ENCODE measurements around the gene FKBP5. TPM values are rescaled to one million over a fixed set of nuclear protein-coding genes. Genes with fewer than 3 reads are reported as not detected.

The FKBP5 gene
- total RNA-seq, 2 experiments from 2014 or later: 65.1 to 66.9 TPM

DNA sequence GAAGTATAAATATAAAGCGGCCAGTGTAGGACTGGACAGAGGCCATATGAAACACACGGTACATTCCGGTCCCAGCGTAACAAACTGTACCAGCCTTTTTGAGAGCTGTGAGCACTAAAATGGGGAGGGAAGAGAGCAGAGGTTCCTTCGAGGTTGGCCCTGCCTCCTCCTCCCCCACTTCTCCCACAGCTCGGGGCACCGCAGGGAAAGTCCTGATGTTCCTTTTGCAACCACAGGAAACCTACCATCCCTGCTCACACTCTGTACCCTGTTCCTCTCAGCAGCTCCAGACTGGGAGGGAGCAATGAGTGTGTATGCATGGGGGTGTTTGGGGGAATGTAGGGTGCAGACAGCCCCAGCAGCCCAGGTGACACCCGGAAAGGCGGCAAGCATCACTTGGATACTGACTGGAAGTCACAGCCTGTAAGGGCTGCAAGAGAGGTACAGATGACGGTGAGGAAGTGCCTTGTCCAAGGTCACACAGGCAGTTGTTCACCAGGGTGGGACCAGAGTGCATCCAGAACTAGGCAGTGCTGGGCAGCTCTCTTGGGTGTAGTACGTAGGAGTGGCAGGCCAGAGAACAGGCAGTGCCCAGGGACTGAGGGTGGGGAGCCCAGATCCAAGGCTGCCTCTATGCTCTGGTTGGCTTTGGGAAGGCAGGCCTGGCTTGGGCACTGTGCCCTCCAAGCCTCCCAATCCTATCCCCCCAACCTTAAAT, 37.2 kb upstream of the FKBP5 start:
- POLR2A ChIA-PET: interaction anchor here (0.7 kb wide), 1 partner anchor 326 kb away, joined by 3 read pairs; no protein-coding TSS in a partner anchor
- CTCF ChIA-PET: interaction anchor here (0.8 to 2.5 kb wide), 4 partner anchors 11 to 15 kb away, joined by 3 to 12 read pairs (median 4); partner anchors contain the start of gene ARMC12

DNA sequence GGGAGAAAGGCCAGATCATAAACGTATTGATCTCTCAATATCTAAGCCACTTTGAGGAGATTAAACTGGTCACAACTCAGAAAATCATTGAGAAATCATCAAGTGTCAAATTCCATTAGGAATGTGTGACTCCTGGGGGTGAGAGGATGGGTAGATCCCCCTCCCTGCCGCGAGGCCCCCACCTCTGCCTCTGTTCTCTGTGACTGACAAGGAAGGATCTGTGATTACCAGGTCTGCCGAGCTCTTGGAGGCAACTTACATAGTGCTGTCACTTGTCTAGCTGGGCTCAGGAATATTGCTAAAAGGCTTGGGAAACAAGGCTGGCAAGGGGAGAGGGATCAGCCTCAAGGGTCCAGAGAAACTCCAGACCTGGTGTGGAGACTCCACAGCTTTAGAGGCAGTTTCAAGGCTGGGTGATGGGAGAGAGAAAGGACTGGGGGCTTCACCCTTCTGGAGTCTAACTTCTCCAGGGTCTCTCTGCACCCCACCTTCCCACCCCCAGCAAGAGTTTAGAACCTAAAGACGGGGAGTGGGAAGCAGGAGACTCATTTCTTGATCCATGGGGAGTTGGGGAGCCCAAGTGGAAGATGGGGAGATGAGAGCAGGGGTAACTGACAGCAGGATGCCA, 36.5 kb upstream of the FKBP5 start:
- POLR2A ChIA-PET: no interaction called here
- CTCF ChIA-PET: interaction anchor here (0.8 to 2.5 kb wide), 2 partner anchors 11 kb away, joined by 3 to 12 read pairs; partner anchors contain the start of gene ARMC12

DNA sequence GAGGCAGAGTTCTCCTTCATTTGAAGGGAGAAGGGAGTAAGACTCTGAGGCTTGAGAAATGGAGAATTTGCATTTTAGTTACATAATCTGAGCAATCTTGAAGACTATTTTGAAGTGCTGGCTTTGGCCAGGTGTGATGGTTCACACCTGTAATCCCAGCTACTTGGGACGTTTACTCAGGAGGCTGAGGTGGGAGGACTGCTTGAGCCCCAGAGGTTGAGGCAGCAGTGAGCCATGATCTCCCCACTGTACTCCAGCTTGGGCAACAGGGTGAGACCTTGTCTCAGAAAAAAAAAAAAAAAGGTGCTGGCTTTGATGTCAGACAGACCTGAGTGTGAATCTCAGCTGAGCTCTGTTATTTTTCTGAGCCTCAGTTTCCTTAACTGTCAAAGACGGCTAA, 35.8 kb upstream of the FKBP5 start:
- ChIA-PET CTCF (interaction anchor here (2.5 kb wide), 1 partner anchor 12 kb away, joined by 12 read pairs; the partner anchor contains the start of gene ARMC12), POLR2A (no interaction called here)

DNA sequence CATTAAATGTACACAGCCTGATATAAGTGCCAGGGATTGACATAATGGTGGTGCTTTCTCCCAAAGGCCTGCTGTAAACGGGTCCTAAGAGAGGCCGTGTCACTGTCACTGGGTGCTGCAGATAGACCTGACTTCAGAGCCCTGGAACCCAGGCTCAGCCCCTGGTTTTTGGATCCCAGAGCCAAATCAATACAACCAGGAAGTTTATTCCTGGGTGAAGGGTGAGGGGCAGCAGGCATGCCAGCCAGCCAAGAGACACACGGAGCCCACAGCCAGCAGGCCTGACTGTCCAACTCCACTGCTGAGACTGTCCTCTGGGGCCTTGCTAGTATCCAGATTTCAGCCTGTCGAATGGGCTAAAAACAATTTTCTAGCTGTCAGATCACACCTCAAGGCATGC, 35.3 kb upstream of the FKBP5 start:
- ChIA-PET CTCF (interaction anchor here (2.5 kb wide), 1 partner anchor 12 kb away, joined by 12 read pairs; the partner anchor contains the start of gene ARMC12), POLR2A (no interaction called here)

DNA sequence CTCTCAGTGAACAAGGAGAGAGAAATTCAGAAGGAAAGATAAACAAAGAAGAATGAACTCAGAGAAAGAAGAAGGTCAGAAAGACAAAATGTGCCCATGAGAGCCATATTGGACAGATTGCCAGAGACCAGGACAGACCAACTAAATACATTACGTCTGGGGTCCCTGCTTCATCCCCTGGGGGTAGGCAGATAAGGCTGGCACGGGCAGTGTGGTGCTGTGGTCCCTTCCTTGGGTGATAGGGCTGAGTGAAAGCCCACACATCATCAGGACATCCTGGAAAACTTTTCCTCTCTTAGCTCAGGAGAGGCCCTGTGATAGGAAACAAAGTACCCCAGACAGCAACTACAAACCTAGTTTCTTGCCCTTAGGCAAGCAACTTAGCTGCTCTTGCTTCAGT, 34.9 kb upstream of the FKBP5 start:
- CTCF ChIA-PET: interaction anchor here (2.5 kb wide), 1 partner anchor 13 kb away, joined by 12 read pairs; the partner anchor contains the start of gene ARMC12
- POLR2A ChIA-PET: no interaction called here

DNA sequence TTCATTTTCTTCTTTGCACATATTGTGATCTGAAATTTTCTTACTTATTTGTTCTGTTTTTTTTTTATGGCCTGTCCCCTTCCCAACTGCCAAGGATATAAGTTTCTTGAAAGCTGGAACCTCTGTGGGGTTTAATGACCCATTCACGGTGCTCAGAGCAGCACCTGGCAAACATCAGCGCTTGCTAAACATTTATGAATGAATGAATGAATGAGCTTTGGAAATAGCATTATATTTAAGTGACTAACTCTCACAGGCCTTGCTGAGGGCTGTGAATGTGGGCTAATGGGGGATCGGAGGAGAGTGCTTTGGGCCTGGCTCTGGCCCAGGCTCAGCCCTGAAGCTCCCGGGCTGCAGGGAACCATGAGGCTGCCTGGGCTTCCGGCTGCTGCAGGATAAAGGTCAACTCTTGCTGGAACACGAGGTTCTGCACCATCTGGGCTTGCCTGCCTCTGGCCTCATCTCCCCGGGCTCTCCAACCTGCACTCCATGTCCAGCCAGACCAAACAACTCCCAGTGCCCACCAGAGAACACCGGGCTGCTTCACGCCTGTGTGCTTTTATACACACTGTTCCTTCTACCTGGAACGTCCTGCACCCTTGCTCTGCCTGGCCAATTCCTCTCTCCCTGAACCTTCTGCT, 33.5 kb upstream of the FKBP5 start:
- CTCF ChIA-PET: interaction anchor here (1.9 kb wide), 1 partner anchor 14 kb away, joined by 8 read pairs; the partner anchor contains the start of gene ARMC12
- POLR2A ChIA-PET: interaction anchor here (1.0 kb wide), 1 partner anchor 33 kb away, joined by 3 read pairs; the partner anchor contains the start of gene FKBP5

DNA sequence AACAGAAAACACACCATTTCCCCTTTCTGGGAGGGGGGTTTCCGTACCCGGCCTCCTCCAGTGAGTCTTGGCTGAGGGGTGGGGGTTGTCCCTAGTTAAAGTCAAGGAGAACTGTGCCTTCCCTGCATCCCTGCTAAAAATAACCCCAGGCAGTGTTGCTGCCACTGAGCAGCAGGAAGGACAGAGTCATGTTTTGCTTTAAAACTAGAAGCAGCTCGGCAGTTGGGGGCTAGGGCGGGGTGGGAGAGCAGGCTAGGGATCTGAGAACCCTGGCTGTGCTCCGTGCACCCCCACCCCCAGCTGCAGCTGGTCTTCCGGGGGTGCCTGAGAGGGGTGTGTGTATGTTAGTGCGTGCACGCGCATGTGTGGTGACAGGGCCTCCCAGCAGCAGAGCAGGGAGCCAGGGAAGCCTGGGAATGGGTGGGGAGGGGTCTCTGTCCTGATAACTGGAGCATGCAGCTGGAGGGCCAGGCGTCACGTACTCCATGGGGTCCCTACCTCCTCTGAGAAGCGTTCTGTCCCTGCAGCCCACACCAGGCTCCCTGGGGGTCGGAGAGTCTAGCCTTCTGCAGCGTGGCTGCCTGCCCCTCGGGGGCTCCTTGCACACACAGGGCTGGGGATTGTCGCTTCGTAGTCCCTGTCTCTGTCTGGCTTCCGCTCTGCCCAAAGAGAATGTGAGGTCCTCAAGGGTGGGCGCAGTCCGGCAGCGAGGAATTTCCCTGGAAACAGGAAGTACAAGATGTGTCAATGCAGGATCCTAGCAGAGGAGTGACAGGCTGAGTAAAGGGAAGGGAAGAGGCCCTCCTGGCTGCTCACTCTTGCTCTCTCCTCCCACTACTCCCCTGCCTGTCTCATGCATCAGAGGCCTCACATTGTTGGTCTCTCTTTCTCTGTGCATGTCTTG, 31.4 kb upstream of the FKBP5 start:
- ChIA-PET CTCF (interaction anchor here (0.7 kb wide), 1 partner anchor 154 kb away, joined by 3 read pairs; no protein-coding TSS in a partner anchor), POLR2A (no interaction called here)

DNA sequence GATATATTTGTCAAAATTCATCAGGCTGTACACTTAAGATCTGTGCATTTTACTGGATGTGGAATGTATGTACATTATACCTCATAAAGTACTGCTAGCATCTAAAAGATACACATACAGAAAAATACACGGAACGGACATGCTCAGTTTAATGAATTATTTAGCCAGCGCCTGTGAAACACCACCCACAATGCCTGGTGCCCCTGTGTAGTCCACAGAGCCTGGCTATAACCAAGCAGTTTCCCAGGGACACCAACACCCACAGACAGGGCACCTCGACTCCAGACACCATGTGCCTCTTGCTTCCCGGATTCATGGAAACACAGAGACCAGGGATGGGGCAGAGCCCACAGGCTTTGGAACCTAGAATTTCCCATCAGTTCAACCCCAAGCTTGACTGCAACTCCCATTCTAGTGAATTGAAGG, 30.7 kb upstream of the FKBP5 start:
- ChIA-PET CTCF (no interaction called here), POLR2A (interaction anchor here (2.2 kb wide), 1 partner anchor 8 kb away, joined by 7 read pairs; no protein-coding TSS in a partner anchor)

DNA sequence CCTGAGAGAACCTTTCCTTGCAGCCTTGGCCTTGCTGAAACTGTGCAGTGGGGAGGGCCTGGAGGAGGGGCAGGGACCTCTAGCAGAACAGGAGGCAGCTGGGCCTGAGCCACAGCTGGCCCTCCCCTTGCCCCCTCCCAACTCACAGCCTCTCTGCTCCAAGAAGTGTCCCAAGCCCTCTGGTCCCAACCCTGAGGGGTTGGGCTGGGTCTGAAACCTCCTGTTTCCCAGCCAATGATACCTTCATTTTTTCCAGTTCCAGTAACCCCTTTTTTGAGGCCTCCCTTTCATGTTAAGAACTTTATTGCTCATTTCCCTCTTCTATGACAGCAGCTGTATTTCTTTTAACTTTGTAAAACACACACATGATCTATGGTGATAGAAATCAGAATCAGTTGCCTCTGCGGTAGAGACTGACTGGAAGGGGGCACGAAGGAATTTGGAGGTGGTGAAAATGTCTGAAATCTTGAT, 30.2 kb upstream of the FKBP5 start:
- ChIA-PET POLR2A (interaction anchor here (0.6 to 2.2 kb wide), 3 partner anchors 8 to 46 kb away, joined by 4 to 7 read pairs (median 6); no protein-coding TSS in a partner anchor), CTCF (no interaction called here)

DNA sequence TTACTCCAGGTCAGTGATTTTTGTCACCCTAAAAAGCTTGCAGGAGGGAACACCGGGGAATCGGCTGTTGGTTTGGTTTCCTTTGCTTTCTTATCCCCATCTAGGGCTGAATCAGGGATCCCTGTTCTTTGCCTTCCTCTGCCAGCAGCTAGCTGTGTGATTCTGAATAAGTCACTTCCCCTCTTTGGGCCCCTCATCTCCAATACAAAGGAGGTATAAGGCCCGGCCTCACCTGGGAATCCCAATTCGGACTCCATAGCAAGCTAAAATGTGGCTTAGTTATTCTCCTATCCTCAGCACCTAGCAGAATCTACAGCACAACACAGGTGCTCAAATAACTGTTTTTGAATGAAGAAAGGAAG, 29.6 kb upstream of the FKBP5 start:
- POLR2A ChIA-PET: interaction anchor here (0.6 to 2.2 kb wide), 3 partner anchors 9 to 46 kb away, joined by 4 to 7 read pairs (median 6); no protein-coding TSS in a partner anchor

DNA sequence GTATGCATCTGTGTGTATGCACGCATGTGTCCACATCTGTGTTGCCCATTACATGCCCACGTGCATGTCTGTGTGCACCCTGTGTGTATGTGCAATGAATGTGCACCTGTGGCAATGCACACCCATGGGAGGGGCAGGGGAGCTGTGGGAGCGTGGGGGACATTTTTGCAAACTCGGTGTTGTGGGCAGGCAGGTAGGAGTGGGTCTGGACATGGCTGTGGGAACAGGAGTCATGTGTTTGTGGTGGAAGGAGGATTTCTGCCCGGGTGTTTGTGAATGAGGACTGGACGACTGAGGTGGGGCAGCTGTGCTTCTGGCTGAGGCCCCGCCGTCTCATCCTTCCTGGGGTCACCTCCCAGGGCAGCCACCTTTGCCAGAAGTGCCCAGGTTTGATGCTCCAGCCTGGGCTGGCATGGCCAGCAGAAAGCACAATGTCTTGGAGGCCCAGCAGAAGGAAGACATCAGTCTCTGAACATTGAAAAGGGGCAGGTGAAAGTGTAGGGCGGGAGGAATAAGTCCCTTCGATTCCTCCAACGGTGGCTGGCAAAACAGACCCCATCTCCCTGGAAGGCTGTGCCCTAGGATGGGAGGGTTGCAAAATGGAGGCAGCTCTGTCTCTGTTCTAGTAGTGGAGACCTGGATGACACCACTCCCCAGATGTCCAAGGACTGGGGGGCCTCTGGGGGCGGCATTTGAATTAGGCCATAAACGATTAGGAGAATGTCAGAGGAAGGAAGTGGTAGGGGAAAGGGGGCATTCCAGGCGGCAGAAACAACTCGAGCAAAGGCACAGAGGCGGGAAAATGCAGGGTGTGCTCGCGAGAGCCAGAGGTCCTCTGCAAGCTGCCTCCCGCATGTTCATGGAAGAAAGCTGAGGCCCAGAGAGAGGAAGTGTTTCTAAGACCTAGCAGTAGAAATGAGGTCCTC, 29.0 kb upstream of the FKBP5 start:
- ChIA-PET CTCF (interaction anchor here (1.9 kb wide), 1 partner anchor 10 kb away, joined by 7 read pairs; no protein-coding TSS in a partner anchor), POLR2A (interaction anchor here (1.4 to 2.2 kb wide), 2 partner anchors 10 to 14 kb away, joined by 6 to 7 read pairs; no protein-coding TSS in a partner anchor)

More for the DNA sequence above, 29.6 kb upstream of the FKBP5 start:
- CTCF ChIA-PET: no interaction called here

DNA sequence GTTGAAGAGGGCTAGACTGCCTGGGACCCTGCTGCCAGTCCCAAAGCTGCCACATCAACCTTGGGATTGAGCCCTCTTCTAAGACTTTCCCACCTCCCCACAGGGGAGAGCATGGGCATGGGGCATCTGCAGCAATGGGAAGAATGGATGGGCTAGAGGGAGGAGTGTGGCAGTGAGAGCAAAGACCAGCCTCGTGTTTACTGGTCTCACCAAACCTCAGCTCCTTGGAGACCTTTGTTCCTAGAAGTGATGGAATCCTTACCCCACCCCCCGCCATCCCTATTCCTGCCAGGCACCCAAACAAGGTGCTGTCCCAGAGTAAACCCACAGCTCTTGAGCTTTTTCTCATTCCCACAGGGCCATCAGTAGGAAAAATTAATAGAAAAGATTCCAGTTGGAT, 28.1 kb upstream of the FKBP5 start:
- POLR2A ChIA-PET: interaction anchor here (0.5 kb wide), 1 partner anchor 245 kb away, joined by 3 read pairs; no protein-coding TSS in a partner anchor

DNA sequence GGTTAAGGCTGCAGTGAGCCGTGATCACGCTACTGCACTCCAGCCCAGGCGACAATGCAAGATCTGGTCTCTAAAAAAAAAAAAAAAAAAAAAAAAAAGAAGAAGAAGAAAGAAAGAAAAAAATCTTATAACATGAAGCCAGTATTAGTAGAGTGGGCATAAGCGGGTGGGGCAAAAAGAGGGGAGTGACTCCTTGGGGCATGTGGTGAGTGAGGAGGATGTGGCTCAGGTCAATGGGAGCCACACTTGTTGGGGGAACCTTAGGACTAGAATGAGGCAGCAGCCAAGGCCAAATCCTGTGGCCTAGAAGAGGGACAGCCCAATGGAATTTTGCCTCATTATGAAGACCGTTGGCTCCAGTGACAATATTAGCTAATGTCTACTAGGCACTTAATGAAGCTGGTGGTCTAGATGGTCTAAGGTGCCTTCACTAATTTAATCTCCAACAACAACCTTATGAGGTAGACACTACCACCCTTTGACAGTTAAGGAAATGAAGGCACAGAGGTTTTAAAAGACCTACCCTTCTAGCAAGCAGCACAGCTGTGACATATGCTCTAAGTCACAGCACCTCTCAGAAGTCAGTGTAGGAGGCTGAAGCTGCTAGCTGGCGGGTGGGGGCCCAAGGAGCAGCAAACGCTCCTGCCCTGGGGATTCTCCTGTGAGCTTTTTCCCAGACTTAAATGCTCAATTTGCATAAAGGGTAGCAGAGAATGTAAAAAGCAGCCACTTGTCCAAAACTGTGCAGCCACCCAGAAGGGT, 24.5 kb upstream of the FKBP5 start:
- POLR2A ChIA-PET: no interaction called here
- CTCF ChIA-PET: interaction anchor here (1.2 to 1.6 kb wide), 2 partner anchors 13 to 24 kb away, joined by 3 to 4 read pairs; partner anchors contain the start of gene ARMC12

More for the DNA sequence above, 28.1 kb upstream of the FKBP5 start:
- CTCF ChIA-PET: interaction anchor here (0.8 to 1.9 kb wide), 2 partner anchors 11 to 14 kb away, joined by 3 to 7 read pairs; no protein-coding TSS in a partner anchor

DNA sequence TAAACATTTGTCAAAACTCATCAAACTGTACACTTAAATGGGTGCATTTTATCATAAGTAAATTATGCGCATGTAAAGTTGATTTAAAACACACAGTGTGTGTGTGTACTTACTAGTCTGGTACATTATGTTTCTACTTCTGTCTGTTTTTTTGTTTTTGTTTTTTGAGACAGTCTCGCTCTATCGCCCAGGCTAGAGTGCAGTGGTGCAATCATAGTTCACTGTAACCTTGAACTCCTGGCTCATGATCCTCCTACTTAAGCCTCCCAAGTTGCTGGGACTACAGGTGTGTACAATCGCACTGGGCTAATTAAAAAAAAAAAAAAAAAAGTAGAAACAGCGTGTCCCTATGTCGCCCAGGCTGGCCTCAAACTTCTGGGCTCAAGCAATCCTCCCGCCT, 23.0 kb upstream of the FKBP5 start:
- ChIA-PET POLR2A (interaction anchor here (0.6 to 2.4 kb wide), 3 partner anchors 16 to 415 kb away, joined by 3 to 9 read pairs (median 3); no protein-coding TSS in a partner anchor), CTCF (no interaction called here)

DNA sequence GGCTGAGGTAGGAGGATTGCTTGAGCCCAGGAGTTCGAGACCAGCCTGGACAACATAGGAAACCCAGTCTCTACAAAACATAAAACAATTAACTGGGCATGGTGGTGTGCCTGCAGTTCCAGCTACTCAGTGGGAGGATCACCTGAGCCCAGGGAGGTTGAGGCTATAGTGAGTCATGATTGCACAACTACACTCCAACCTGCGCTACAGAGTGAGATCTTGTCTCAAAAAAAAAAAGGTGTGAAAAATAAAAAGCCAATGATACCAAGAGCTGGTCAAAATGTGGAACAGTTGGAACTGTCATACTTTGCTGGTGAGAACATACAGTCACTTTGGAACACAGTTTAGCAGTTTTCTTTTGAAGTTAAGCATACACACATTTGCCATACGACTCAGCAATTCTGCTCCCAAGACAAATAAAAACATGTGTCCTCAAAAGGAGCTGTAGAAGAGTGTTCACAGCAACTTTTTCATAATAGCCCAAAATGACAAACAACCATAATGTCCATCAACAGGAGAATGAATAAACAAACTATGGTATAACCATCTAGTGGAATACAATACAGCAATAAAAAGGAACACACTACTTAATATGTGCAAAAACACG, 21.6 kb upstream of the FKBP5 start:
- ChIA-PET POLR2A (interaction anchor here (0.6 to 2.4 kb wide), 5 partner anchors 18 to 404 kb away, joined by 3 to 9 read pairs (median 4); no protein-coding TSS in a partner anchor), CTCF (interaction anchor here (0.6 to 1.5 kb wide), 9 partner anchors 16 to 187 kb away, joined by 3 to 8 read pairs (median 4); partner anchors contain the start of gene FKBP5)

DNA sequence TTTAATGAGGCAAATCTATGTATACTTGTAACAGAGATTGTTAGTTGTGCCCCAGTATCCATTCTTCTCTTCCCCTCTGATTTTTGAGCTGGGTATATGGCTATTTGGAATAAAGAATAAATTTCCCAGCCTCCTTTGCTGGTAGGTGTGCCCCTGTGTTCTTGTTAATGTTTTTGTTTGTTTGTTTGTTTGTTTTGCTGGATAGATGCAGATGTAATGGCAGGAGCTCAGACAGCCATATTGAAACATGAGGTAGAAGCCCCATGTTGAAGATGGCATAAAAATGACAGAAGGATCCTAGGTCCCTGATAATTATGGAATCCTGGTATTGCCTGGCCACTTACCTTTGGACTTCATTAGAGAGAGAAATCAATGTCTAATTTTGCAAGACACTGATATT, 19.9 kb upstream of the FKBP5 start:
- CTCF ChIA-PET: no interaction called here
- POLR2A ChIA-PET: no interaction called here
